Ishikawa (cell line): ENCODE measurements around the gene RGL4.

ENCODE experiments used
- EP300 ChIP-seq: IDR thresholded peaks from 2 replicates; pipeline ENCODE4 v1.6.1; 2012; ENCODE audit warnings: borderline replicate concordance
- MAX ChIP-seq: IDR thresholded peaks from 2 replicates; pipeline ENCODE4 v1.6.1; 2012
- RAD21 ChIP-seq: IDR thresholded peaks from 2 replicates; pipeline ENCODE4 v1.6.1; 2012; ENCODE audit warnings: low read depth
- TAF1 ChIP-seq: IDR thresholded peaks from 2 replicates; pipeline ENCODE4 v1.6.1; 2012; ENCODE audit warnings: low read depth, mild to moderate bottlenecking
- TEAD4 ChIP-seq: IDR thresholded peaks from 2 replicates; pipeline ENCODE4 v1.6.1; 2012
- ZBTB7A ChIP-seq: IDR thresholded peaks from 2 replicates; pipeline ENCODE4 v1.6.1; 2012; ENCODE audit warnings: low read depth

GRCh38 chr22:23737696-23738095, 46.9 kb downstream of the RGL4 start:
- no peak for TF ChIP-seq EP300
- no peak for TF ChIP-seq ZBTB7A
- no peak for TF ChIP-seq TEAD4
- TF ChIP-seq RAD21, result no peak
- TF ChIP-seq TAF1, result no peak
- no peak for TF ChIP-seq MAX
